Natural killer cell (primary cell): ENCODE data around the gene MAP3K9. TPM values are rescaled to one million over a fixed set of nuclear protein-coding genes. Genes with fewer than 3 reads are reported as not detected.

Experiments
- ATAC-seq, 3 donors: fragments of 150-1000 bp in 2 of 3; fragments of 200-7000 bp in 1 of 3; cut with Tn5 transposase; 1 replicate in 1 of 3; 2 replicates in 2 of 3; pipeline ENCODE4 v1.10.0; 2021; ENCODE audit warnings: mild to moderate bottlenecking in 2 of 3, moderate library complexity in 2 of 3
- DNase-seq, 2 donors: peaks; one replicate each; pipeline versions ENCODE4 v3.0.0 to v3.0.0-alpha.2; 2013 to 2021; ENCODE audit warnings: mixed read lengths in 1 of 2
- H3K27ac ChIP-seq: one replicate; pipeline ENCODE4 v1.5.1; 2013; ENCODE audit warnings: mild to moderate bottlenecking, low read length
- H3K27me3 ChIP-seq: one replicate; pipeline ENCODE4 v1.6.1; 2013; ENCODE audit warnings: low read length; ENCODE audit not compliant: control insufficient read depth, insufficient read depth
- H3K36me3 ChIP-seq: one replicate; pipeline ENCODE4 v1.6.1; 2013; ENCODE audit warnings: low read length; ENCODE audit not compliant: control insufficient read depth, insufficient read depth
- H3K4me1 ChIP-seq: one replicate; pipeline ENCODE4 v1.6.1; 2013; ENCODE audit warnings: low read length; ENCODE audit not compliant: control insufficient read depth, insufficient read depth
- H3K4me3 ChIP-seq: one replicate; pipeline ENCODE4 v1.5.1; 2013; ENCODE audit warnings: low read length
- H3K9me3 ChIP-seq: one replicate; pipeline ENCODE4 v1.6.1; 2013; ENCODE audit warnings: low read length; ENCODE audit not compliant: control insufficient read depth, insufficient read depth
- H3K27ac Mint-ChIP-seq, 2 donors: one replicate each; pipeline ENCODE4 v1.8.0; 2022; ENCODE audit warnings: mild to moderate bottlenecking in 2 of 2, mixed read lengths in 2 of 2, moderate library complexity in 1 of 2
- H3K27me3 Mint-ChIP-seq, 2 donors: one replicate each; pipeline ENCODE4 v1.8.0; 2022; ENCODE audit warnings: low read depth in 2 of 2, mixed read lengths in 2 of 2
- H3K36me3 Mint-ChIP-seq: one replicate; pipeline ENCODE4 v1.8.0; 2022; ENCODE audit warnings: mixed read lengths
- H3K4me1 Mint-ChIP-seq, 2 donors: one replicate each; pipeline ENCODE4 v1.8.0; 2022; ENCODE audit warnings: mixed read lengths in 2 of 2
- H3K4me3 Mint-ChIP-seq: one replicate; pipeline ENCODE4 v1.8.0; 2022; ENCODE audit warnings: mild to moderate bottlenecking, moderate library complexity, mixed read lengths
- H3K9me3 Mint-ChIP-seq, 2 donors: one replicate each; pipeline ENCODE4 v1.8.0; 2022; ENCODE audit warnings: mixed read lengths in 2 of 2
- WGBS: methylation state at CpG from one replicate; pipeline ENCODE4 v1.1.7; 2013; ENCODE audit warnings: missing lambda C conversion rate; ENCODE audit not compliant: insufficient coverage; 5-methylcytosine and 5-hydroxymethylcytosine counted together
- intact Hi-C: fragments of 100-400 bp; cut with micrococcal nuclease; formaldehyde crosslinking; loops from one replicate; pipeline ENCODE4 v1.14.2; 2022
- total RNA-seq, 4 donors: library from RNA; stranded (reverse); fragments of 120-200 nt in 1 of 4; gene quantifications; one replicate each; pipeline versions ENCODE4 v1.2.3 to v1.2.4, GENCODE V29; 2013 to 2022
- TF ChIP-seq, protein P1 (sequence below): fragments of 200-600 bp; IDR thresholded peaks from one replicate; pipeline ENCODE4 v1.8.0; 2022; ENCODE audit warnings: antibody characterized with exemption

The MAP3K9 gene
- total RNA-seq, 3 donors from 2014 or later (not counting 1 experiment from before 2014, with no cell fraction given), result 3.6 to 7.9 (median 3.8) TPM

DNA sequence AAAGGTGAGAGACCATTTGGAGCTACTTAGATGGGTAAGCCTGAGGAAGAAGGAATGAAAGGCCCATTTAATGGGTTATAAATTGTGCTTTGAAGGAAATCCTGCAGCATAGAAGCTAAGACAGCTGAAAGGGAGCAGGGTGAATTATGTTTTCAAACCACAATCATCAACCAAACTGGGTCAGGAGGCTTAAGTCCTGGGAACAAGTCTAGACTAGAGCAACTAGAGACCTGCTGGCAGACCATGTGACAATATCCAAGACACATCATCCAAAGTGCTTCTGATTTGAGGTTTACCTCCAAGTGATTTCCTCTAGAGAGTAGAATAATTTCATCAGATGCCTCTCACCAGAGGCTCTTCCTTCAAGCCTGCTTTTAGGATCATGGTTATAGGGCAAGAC, 53.7 kb downstream of the MAP3K9 start:
- H3K4me3 Mint-ChIP-seq, result no peak overlapping the region
- H3K27ac ChIP-seq, result no peak overlapping the region
- intact Hi-C loops, result no loop called here
- H3K4me1 ChIP-seq, result no peaks in the 10 kb centered on the region
- H3K9me3 ChIP-seq, result no peaks in the 10 kb centered on the region
- H3K27me3 ChIP-seq, result no peaks in the 10 kb centered on the region
- ATAC-seq, result no peak
- H3K27me3 Mint-ChIP-seq, result no peaks in the 10 kb centered on the region
- H3K36me3 ChIP-seq, result no peaks in the 10 kb centered on the region
- TF ChIP-seq, protein P1, sequence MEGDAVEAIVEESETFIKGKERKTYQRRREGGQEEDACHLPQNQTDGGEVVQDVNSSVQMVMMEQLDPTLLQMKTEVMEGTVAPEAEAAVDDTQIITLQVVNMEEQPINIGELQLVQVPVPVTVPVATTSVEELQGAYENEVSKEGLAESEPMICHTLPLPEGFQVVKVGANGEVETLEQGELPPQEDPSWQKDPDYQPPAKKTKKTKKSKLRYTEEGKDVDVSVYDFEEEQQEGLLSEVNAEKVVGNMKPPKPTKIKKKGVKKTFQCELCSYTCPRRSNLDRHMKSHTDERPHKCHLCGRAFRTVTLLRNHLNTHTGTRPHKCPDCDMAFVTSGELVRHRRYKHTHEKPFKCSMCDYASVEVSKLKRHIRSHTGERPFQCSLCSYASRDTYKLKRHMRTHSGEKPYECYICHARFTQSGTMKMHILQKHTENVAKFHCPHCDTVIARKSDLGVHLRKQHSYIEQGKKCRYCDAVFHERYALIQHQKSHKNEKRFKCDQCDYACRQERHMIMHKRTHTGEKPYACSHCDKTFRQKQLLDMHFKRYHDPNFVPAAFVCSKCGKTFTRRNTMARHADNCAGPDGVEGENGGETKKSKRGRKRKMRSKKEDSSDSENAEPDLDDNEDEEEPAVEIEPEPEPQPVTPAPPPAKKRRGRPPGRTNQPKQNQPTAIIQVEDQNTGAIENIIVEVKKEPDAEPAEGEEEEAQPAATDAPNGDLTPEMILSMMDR, result no peak
- no peak overlapping the region for H3K27ac Mint-ChIP-seq
- no peaks in the 10 kb centered on the region for H3K4me1 Mint-ChIP-seq
- DNase-seq, result no peak
- H3K36me3 Mint-ChIP-seq, result no peaks in the 10 kb centered on the region
- no peak overlapping the region for H3K4me3 ChIP-seq
- H3K9me3 Mint-ChIP-seq, result no peaks in the 10 kb centered on the region

DNA sequence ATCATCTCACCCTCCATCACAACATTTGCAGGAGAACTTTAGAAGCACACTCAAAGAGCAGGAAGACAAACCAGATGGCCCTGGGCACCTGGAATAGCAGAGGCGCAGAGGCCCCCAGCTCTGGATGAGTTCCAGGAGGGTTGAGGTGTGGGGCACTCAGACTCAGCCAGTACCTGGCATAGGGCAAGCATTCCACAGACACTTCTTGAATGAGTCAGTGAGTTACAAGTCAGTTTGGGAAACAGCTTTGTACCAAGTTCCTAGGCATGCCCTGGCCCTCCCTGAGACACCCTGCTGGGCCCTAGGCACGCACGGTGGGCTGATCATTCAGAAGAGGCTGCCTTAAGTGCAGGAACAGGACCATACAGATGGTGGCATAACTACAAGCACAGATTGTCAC, 54.3 kb downstream of the MAP3K9 start:
- H3K27ac Mint-ChIP-seq, result no peak overlapping the region
- WGBS, result 97% methylated on average over 3 of the region's 3 CpGs
- no peaks in the 10 kb centered on the region for H3K9me3 ChIP-seq
- intact Hi-C loops, result no loop called here
- no peaks in the 10 kb centered on the region for H3K36me3 ChIP-seq
- no peaks in the 10 kb centered on the region for H3K27me3 Mint-ChIP-seq
- no peak overlapping the region for H3K27ac ChIP-seq
- TF ChIP-seq, protein P1, result no peak
- H3K4me1 ChIP-seq, result no peaks in the 10 kb centered on the region
- H3K4me3 Mint-ChIP-seq, result no peak overlapping the region
- ATAC-seq, result no peak
- H3K4me3 ChIP-seq, result no peak overlapping the region
- no peaks in the 10 kb centered on the region for H3K27me3 ChIP-seq
- no peaks in the 10 kb centered on the region for H3K36me3 Mint-ChIP-seq
- DNase-seq, result no peak
- no peaks in the 10 kb centered on the region for H3K9me3 Mint-ChIP-seq
- H3K4me1 Mint-ChIP-seq, result no peaks in the 10 kb centered on the region

DNA sequence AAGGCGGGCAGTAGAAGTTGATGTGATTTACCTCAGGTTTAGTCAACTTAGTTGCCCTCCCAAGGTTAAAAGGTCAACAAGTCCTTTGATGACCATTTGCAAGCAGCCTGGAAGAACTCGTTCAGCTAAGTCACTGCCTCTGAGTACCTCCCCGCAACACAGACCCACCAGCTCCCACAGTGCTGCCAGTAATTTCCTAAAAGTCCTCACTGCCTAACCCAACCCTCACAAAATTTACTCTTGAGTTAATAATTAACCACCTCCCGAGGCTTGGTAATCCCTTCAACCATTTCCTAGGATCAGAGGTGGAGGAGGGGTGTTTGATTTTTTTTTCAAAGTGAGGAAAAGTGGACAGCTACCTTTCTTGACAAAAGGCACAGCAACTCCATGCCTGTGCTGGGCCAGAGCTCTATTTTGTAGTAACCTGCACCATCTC, 55.8 kb downstream of the MAP3K9 start:
- Mint-ChIP-seq H3K27ac (no peak overlapping the region), H3K36me3 (no peaks in the 10 kb centered on the region), H3K27me3 (no peaks in the 10 kb centered on the region), H3K4me3 (no peak overlapping the region), H3K9me3 (no peaks in the 10 kb centered on the region), H3K4me1 (no peaks in the 10 kb centered on the region)
- TF ChIP-seq, protein P1, result no peak
- no peaks in the 10 kb centered on the region for H3K27me3 ChIP-seq
- H3K9me3 ChIP-seq, result no peaks in the 10 kb centered on the region
- H3K36me3 ChIP-seq, result no peaks in the 10 kb centered on the region
- no peak overlapping the region for H3K27ac ChIP-seq
- H3K4me1 ChIP-seq, result no peaks in the 10 kb centered on the region
- DNase-seq (no peak), ATAC-seq (no peak)
- intact Hi-C loops, result no loop called here
- H3K4me3 ChIP-seq, result no peak overlapping the region
- whole genome bisulfite sequencing, result 96% methylated on average over 3 of the region's 4 CpGs

DNA sequence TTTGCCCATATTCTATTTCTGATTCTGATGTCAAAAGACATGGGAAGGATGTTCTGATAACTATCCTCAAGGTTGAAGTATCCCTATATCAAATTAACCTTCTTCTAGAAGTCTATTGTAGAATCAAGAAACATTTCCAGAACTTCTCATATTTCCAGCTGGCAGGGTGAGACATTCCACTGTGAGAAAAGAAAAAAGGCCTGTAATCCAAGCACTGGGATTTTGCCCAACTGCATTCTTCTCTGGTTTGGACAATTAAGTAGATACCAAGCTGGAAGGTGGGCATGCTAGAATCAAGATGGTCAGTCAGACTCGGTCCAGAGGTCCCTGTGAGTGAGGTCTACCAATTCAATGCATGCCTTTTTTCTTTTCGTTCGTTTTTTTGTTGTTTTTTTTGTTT, 60.9 kb downstream of the MAP3K9 start:
- no peaks in the 10 kb centered on the region for H3K4me1 Mint-ChIP-seq
- H3K27ac Mint-ChIP-seq, result no peak overlapping the region
- DNase-seq (no peak), ATAC-seq (no peak)
- H3K9me3 ChIP-seq, result no peaks in the 10 kb centered on the region
- TF ChIP-seq, protein P1, result no peak
- H3K4me1 ChIP-seq, result no peaks in the 10 kb centered on the region
- no peak overlapping the region for H3K4me3 ChIP-seq
- H3K27me3 Mint-ChIP-seq, result no peaks in the 10 kb centered on the region
- H3K9me3 Mint-ChIP-seq, result no peaks in the 10 kb centered on the region
- intact Hi-C loops, result no loop called here
- H3K4me3 Mint-ChIP-seq, result no peak overlapping the region
- H3K27me3 ChIP-seq, result no peaks in the 10 kb centered on the region
- no peaks in the 10 kb centered on the region for H3K36me3 ChIP-seq
- no peak overlapping the region for H3K27ac ChIP-seq
- WGBS, result 70% methylated on average over 3 of the region's 3 CpGs
- H3K36me3 Mint-ChIP-seq, result no peaks in the 10 kb centered on the region
